ENCODE results near the gene GGT6.

GGT6 gene

GRCh38 chr17:4540224-4540651, 20.1 kb downstream of the GGT6 start:
- DNase-seq (ENCODE audit: insufficient read length) = no peak
- no peak for TF ChIP-seq TAF1 (IDR thresholded peaks at IDR 0.05; ENCODE audit: borderline replicate concordance, low read depth, low read length)
- no peak for TF ChIP-seq POLR2AphosphoS5 (IDR thresholded peaks at IDR 0.05; ENCODE audit: low read depth, low read length)
- FAIRE-seq = no peak

GRCh38 chr17:4539576-4540223, 20.7 kb downstream of the GGT6 start:
- TF ChIP-seq POLR2A (IDR thresholded peaks at IDR 0.05; ENCODE audit: low read depth, low read length) (no peak), POLR2AphosphoS5 (IDR thresholded peaks at IDR 0.05; ENCODE audit: low read depth, low read length) (no peak), TAF1 (IDR thresholded peaks at IDR 0.05; ENCODE audit: borderline replicate concordance, low read depth, low read length) (no peak)
- DNase-seq (ENCODE audit: insufficient read length) (no peak), FAIRE-seq (no peak)

DNA sequence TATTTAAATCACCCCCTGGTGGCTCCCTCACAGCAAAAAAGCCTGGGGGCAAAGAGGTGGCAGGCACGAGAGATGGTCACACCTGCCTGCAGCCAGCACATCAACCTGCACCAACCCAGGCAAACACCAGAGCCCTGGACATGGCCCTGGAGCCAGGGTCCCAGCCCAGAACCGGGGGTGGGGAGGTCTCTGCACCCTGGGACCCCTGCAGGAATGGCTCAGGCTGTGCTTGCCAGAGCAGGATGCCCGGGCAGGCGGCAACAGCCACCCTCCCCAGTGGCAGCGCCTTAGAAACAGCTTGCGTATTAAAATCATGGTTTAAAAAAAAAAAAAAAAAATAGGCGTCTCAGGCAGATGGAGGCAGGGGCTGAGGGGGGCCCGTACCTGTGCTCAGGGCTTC, 21.4 kb downstream of the GGT6 start:
- no peak for TF ChIP-seq TAF1 (IDR thresholded peaks at IDR 0.05; ENCODE audit: borderline replicate concordance, low read depth, low read length)
- TF ChIP-seq POLR2AphosphoS5 (IDR thresholded peaks at IDR 0.05; ENCODE audit: low read depth, low read length) = no peak
- TF ChIP-seq POLR2A (IDR thresholded peaks at IDR 0.05; ENCODE audit: low read depth, low read length) = no peak
- DNase-seq (ENCODE audit: insufficient read length) (no peak), FAIRE-seq (no peak)

- DNase-seq (ENCODE audit: insufficient read length) (no peak), FAIRE-seq (no peak)
- TF ChIP-seq POLR2AphosphoS5 (IDR thresholded peaks at IDR 0.05; ENCODE audit: low read depth, low read length) (no peak), TAF1 (IDR thresholded peaks at IDR 0.05; ENCODE audit: borderline replicate concordance, low read depth, low read length) (no peak), POLR2A (IDR thresholded peaks at IDR 0.05; ENCODE audit: low read depth, low read length) (no peak)
Observed at GRCh38 chr17:4538236-4539002, 22.0 kb downstream of the GGT6 start.

DNA sequence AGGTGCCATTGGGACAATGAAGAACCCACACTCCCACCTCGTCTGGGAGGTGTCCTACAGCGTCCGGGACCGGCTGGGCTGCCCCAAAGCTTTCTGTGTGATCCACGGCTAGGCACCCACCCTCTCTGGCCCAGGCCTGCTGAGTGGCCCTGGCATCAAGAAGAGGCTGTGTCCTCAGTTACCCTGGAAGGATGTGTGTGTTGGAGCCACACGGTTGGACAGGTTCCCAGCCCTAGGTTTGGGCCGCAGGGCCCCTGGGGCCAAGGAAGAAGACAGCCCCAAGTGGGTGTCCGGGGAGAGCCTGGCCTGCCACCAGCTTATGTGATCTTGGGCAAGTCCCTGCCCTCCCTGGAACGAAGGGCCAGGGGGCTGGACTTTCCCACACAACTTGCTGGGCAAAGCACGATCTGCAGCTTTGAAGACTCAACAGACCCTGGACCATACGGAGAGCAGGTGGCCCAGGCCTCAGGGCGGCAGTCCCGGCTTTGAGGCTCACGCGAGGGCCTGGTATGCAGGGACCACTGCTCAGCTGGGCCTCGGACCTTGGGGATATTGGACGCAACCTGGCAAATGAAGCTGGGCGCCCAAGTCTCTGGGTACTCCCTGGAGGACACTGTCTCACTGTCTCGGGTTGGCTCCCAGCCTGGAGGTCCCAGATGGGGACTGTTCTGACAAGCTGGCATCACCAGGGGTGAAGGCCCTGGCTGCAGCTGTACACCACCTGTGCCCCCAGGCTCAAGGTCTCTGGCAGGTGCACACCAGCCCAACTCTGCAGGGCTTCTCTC, 22.7 kb downstream of the GGT6 start:
- TF ChIP-seq POLR2A (IDR thresholded peaks at IDR 0.05; ENCODE audit: low read depth, low read length) = no peak
- no peak for TF ChIP-seq TAF1 (IDR thresholded peaks at IDR 0.05; ENCODE audit: borderline replicate concordance, low read depth, low read length)
- no peak for DNase-seq (ENCODE audit: insufficient read length)
- FAIRE-seq = no peak

DNA sequence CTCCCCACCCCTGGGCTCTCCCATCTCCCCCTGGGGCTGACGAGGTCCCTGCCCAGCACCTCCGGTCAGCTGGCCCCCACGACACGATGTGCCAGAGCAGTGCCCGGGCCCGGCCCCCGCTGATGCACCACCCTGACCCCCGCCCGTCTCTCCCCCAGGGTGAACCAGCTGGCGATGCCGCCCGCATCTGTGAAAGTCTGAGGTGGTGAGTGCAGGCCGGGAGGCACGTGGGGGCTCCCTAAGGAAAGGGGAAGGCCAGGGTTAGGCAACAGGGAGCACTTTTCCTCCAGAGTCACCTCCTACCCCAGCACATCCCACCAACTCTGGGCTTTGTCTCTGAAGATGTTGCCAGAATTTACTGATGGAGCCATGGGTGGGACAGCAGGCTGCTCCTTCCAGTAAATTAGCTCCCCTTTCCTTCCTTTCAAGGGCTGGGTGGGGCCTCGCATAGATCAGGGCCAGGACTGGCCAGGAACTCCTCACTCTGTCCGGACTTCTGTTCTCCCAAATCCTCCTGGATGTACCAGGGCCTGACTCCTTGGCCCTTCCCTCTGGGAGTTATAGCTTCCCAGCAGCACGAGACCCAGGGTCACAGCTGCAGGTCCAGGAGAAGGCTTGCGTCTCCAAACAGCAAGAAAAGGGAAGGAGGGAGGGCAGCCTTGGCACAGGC, 23.5 kb downstream of the GGT6 start:
- FAIRE-seq (no peak), DNase-seq (ENCODE audit: insufficient read length) (no peak)
- TF ChIP-seq POLR2A (IDR thresholded peaks at IDR 0.05; ENCODE audit: low read depth, low read length) = no peak
- TF ChIP-seq POLR2AphosphoS5 (IDR thresholded peaks at IDR 0.05; ENCODE audit: low read depth, low read length) = peak; percentile 21; the same call in 1 of the 2 replicates

DNA sequence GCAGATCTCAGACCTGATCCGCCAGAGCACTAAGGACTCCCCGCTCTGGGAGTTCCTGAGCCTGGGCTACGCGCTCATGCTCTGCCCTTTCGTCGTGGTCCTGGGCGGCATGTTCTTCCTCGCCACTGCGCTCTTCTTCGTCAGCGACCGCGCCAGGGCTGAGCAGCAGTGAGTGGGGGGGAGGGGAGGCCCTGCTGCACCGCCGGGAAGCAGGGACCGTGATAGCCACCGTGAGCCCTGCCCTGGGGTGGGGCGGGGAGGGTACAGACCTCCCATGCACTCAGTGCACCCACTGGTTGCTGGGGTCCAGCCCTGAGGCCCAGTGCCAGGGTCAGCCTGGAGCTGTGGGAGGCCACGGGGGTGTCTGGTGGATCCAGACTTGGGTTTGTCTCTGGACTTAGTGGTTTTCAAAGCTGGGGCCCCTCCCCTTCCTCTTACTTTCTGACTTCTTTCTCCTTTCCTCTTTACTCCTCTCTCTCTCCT, 24.1 kb downstream of the GGT6 start:
- TF ChIP-seq POLR2AphosphoS5 (IDR thresholded peaks at IDR 0.05; ENCODE audit: low read depth, low read length) (peak; percentile 65), POLR2A (IDR thresholded peaks at IDR 0.05; ENCODE audit: low read depth, low read length) (no peak), TAF1 (IDR thresholded peaks at IDR 0.05; ENCODE audit: borderline replicate concordance, low read depth, low read length) (no peak)
- DNase-seq (ENCODE audit: insufficient read length) (no peak), FAIRE-seq (no peak)

DNA sequence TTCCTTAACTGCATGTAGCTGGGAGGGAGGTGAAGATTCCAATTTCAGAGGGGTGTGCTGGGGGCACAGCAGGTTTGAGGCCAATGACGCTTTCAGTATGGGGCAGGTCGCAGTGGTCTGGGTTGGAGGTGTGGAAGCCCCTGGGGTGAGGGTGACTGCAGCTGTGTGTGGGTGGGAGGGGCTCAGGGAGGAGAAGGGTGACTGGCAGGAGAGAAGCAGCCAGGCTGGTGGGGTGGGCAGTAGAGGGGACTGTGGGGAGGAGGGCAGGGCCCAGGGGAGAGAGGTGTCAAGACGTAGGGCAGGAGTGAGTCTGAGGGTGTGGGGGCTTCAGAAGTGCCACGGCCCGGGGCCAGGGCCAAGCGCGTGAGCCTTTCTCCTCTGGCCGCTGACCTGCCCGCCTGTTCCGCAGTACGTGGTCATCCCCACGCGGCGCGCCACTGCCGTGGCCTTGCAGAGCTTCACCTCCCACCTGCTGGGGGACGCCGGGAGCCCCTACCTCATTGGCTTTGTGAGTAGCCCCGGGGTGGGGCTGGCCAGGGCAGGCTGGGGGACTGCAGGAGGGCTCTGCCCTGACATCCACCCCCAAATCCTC, 24.6 kb downstream of the GGT6 start:
- FAIRE-seq (no peak), DNase-seq (ENCODE audit: insufficient read length) (no peak)
- TF ChIP-seq TAF1 (IDR thresholded peaks at IDR 0.05; ENCODE audit: borderline replicate concordance, low read depth, low read length) = no peak
- TF ChIP-seq POLR2A (IDR thresholded peaks at IDR 0.05; ENCODE audit: low read depth, low read length) = no peak
- TF ChIP-seq POLR2AphosphoS5 (IDR thresholded peaks at IDR 0.05; ENCODE audit: low read depth, low read length) = no peak

- DNase-seq (ENCODE audit: insufficient read length) (no peak), FAIRE-seq (no peak)
- TF ChIP-seq POLR2A (IDR thresholded peaks at IDR 0.05; ENCODE audit: low read depth, low read length) (no peak), POLR2AphosphoS5 (IDR thresholded peaks at IDR 0.05; ENCODE audit: low read depth, low read length) (no peak), TAF1 (IDR thresholded peaks at IDR 0.05; ENCODE audit: borderline replicate concordance, low read depth, low read length) (no peak)
Observed at GRCh38 chr17:4534928-4535666, 25.3 kb downstream of the GGT6 start.

GRCh38 chr17:4534515-4534914, 25.9 kb downstream of the GGT6 start:
- FAIRE-seq (no peak), DNase-seq (ENCODE audit: insufficient read length) (no peak)
- no peak for TF ChIP-seq POLR2A (IDR thresholded peaks at IDR 0.05; ENCODE audit: low read depth, low read length)
- no peak for TF ChIP-seq TAF1 (IDR thresholded peaks at IDR 0.05; ENCODE audit: borderline replicate concordance, low read depth, low read length)
- no peak for TF ChIP-seq POLR2AphosphoS5 (IDR thresholded peaks at IDR 0.05; ENCODE audit: low read depth, low read length)
